Muscle of back (tissue), 10 donors: ENCODE measurements around the gene NPAS4. TPM values are rescaled to one million over a fixed set of nuclear protein-coding genes. Genes with fewer than 3 reads are reported as not detected.

Experiments used
- polyA plus RNA-seq, 10 donors: library from polyadenylated mRNA; unstranded; fragments of 120-200 nt; gene quantifications; one replicate each; pipeline ENCODE4 v1.2.1, GENCODE V29; 2013; ENCODE audit not compliant: insufficient read length in 10 of 10

The NPAS4 gene
- polyA plus RNA-seq, 10 donors = 0.05 to 0.58 (median 0.14) TPM

Other genes with a start within 250 kb of the NPAS4 start
- gene KLC2, start 163.3 kb upstream of the NPAS4 start, polyA plus RNA-seq = 10 to 100 TPM; 14.6 to 17.3 (median 16.0) TPM
- gene RAB1B, start 152.4 kb upstream of the NPAS4 start, polyA plus RNA-seq = 100 to 1,000 TPM in 1 of 10 donors, 10 to 100 TPM in 9; 74.8 to 101 (median 86.7) TPM
- 1 to 10 TPM; 2.2 to 5.3 (median 3.9) TPM for gene CNIH2, start 142.9 kb upstream of the NPAS4 start, polyA plus RNA-seq
- 10 to 100 TPM; 33.5 to 59.4 (median 44.9) TPM for gene YIF1A, start 131.9 kb upstream of the NPAS4 start, polyA plus RNA-seq
- under 1 TPM in 1 of 10 donors, not detected in 9; 0.08 TPM for gene TMEM151A, start 129.1 kb upstream of the NPAS4 start, polyA plus RNA-seq
- 100 to 1,000 TPM in 4 of 10 donors, 10 to 100 TPM in 6; 68.8 to 142 (median 96.3) TPM for gene CD248, start 104.0 kb upstream of the NPAS4 start, polyA plus RNA-seq
- gene RIN1, start 84.6 kb upstream of the NPAS4 start, polyA plus RNA-seq = 1 to 10 TPM; 3.9 to 8.1 (median 6.0) TPM
- 10 to 100 TPM; 17.6 to 23.3 (median 19.3) TPM for gene BRMS1, start 75.9 kb upstream of the NPAS4 start, polyA plus RNA-seq
- gene B4GAT1, start 73.4 kb upstream of the NPAS4 start, polyA plus RNA-seq = 10 to 100 TPM; 16.9 to 25.0 (median 21.3) TPM
- gene SLC29A2, start 49.3 kb upstream of the NPAS4 start, polyA plus RNA-seq = 10 to 100 TPM; 14.5 to 30.4 (median 24.5) TPM
- gene MRPL11, start 17.8 kb downstream of the NPAS4 start, polyA plus RNA-seq = 10 to 100 TPM; 43.8 to 58.6 (median 50.7) TPM
- gene PELI3, start 45.9 kb downstream of the NPAS4 start, polyA plus RNA-seq = 1 to 10 TPM; 4.2 to 6.3 (median 5.8) TPM
- gene DPP3, start 59.4 kb downstream of the NPAS4 start, polyA plus RNA-seq = 10 to 100 TPM; 18.5 to 24.1 (median 20.9) TPM
- 10 to 100 TPM; 11.6 to 31.7 (median 18.2) TPM for gene BBS1, start 89.6 kb downstream of the NPAS4 start, polyA plus RNA-seq
- 1 to 10 TPM; 2.8 to 4.6 (median 3.6) TPM for gene ZDHHC24, start 125.0 kb downstream of the NPAS4 start, polyA plus RNA-seq
- 100 to 1,000 TPM in 3 of 10 donors, 10 to 100 TPM in 6, 1 to 10 TPM in 1; 6.4 to 159 (median 82.9) TPM for gene ACTN3, start 125.9 kb downstream of the NPAS4 start, polyA plus RNA-seq
- gene CTSF, start 147.6 kb downstream of the NPAS4 start, polyA plus RNA-seq = 10 to 100 TPM; 21.3 to 39.9 (median 27.2) TPM
- under 1 TPM in 6 of 10 donors, not detected in 4; 0.10 to 0.18 (median 0.13) TPM for gene CCDC87, start 172.0 kb downstream of the NPAS4 start, polyA plus RNA-seq
- 10 to 100 TPM; 27.3 to 47.6 (median 31.5) TPM for gene CCS, start 172.2 kb downstream of the NPAS4 start, polyA plus RNA-seq
- gene RBM14, start 195.6 kb downstream of the NPAS4 start, polyA plus RNA-seq = 10 to 100 TPM; 32.0 to 50.8 (median 39.0) TPM
- 100 to 1,000 TPM; 123 to 167 (median 133) TPM for gene RBM4, start 217.7 kb downstream of the NPAS4 start, polyA plus RNA-seq